ENCODE measurements around the gene SPSB4.

GRCh38 chr3:141057946-141058800 lies 7.0 kb downstream of the SPSB4 start:
- TF ChIP-seq EZH2 (IDR thresholded peaks at IDR 0.05) (no peak), POLR2AphosphoS5 (IDR thresholded peaks at IDR 0.05; ENCODE audit: borderline replicate concordance, low read depth, low read length) (no peak)
